Measurements from ENCODE around the gene XNDC1N. TPM values are rescaled to one million over a fixed set of nuclear protein-coding genes. Genes with fewer than 3 reads are reported as not detected.

The XNDC1N gene
- total and polyA plus RNA-seq, 2 of the 13 experiments (the other 11 are each of a cell fraction or from before 2014, with no cell fraction given): 3.4 to 7.5 TPM

- no peaks in the 10 kb centered on the region for H3K9me3 ChIP-seq (ENCODE audit: low read length)
- TF ChIP-seq DNMT1 (CRISPR knock-in tag; IDR thresholded peaks at IDR 0.05): no peak
- no peak for TF ChIP-seq FOSL2 (CRISPR knock-in tag; IDR thresholded peaks at IDR 0.05)
- TF ChIP-seq ZNF800 (CRISPR knock-in tag; IDR thresholded peaks at IDR 0.05): no peak
- TF ChIP-seq GTF2F1 (IDR thresholded peaks at IDR 0.05; ENCODE audit: low read length): no peak
- TF ChIP-seq SKI (IDR thresholded peaks at IDR 0.05; ENCODE audit: partially characterized antibody): no peak
- TF ChIP-seq GABPB1 (CRISPR knock-in tag; IDR thresholded peaks at IDR 0.05): no peak
- WGBS (ENCODE audit: low lambda C conversion rate): 94% methylated on average over 1 of the region's 1 CpG
- BruUV-seq (replicated peaks): no TSS peak
- no peak overlapping the region for H3K4me2 ChIP-seq (ENCODE audit: low read depth, low read length)
- H3K36me3 ChIP-seq (replicated peaks in 1 of 2; ENCODE audit: control insufficient read depth in 1 of 2, insufficient read depth in 2 of 2, low read length in 2 of 2): peaks cover 3 to 13% of the 10 kb centered on the region in 2 experiments; a peak in 4 of 5 replicates
- no peak overlapping the region for H3K9ac ChIP-seq (ENCODE audit: insufficient read depth, low read depth, low read length)
- FAIRE-seq (no peak), DNase-seq (ENCODE audit: low spot score) (no peak), ATAC-seq (no peak)
- H3K27me3 ChIP-seq (ENCODE audit: control insufficient read depth in 1 of 2, insufficient read depth in 2 of 2, low read length in 2 of 2): no peaks in the 10 kb centered on the region
- peaks cover 31% of the 10 kb centered on the region for H3K4me1 ChIP-seq (ENCODE audit: insufficient read depth, low read length)
- H3K4me3 ChIP-seq (replicated peaks in 1 of 3; ENCODE audit: insufficient read depth in 1 of 3, low read depth in 2 of 3, low read length in 3 of 3): no peak overlapping the region
- peaks cover 85% of the 10 kb centered on the region for H3K79me2 ChIP-seq (ENCODE audit: insufficient read depth, low read length)
- intact Hi-C loops (cut with micrococcal nuclease; ENCODE audit: unreplicated experiment) (no loop called here), in situ Hi-C loops (cut with HindIII; ENCODE audit: extremely low pct_ligation_motif_present, low pct_unique_long_range_greater_than_20kb) (no loop called here)
- H3K27ac ChIP-seq (ENCODE audit: extremely low read length, insufficient read depth, low read length): no peak overlapping the region
- peaks cover 4% of the 10 kb centered on the region; the same call in 1 of the 2 replicates for H4K20me1 ChIP-seq (ENCODE audit: insufficient read depth, low read length)
- ChIA-PET CTCF (ENCODE audit: low intra/inter-chr PET ratio, low total read pairs) (no interaction called here), POLR2A (interaction anchor here (1.2 to 1.7 kb wide), 2 partner anchors 9 to 11 kb away, joined by 3 to 4 read pairs; partner anchors contain the start of genes RNF121 and XNDC1N)
- no peak overlapping the region for H2AFZ ChIP-seq (ENCODE audit: low read length)
Measured at GRCh38 chr11:71937826-71938225, 9.4 kb upstream of the XNDC1N start.

DNA sequence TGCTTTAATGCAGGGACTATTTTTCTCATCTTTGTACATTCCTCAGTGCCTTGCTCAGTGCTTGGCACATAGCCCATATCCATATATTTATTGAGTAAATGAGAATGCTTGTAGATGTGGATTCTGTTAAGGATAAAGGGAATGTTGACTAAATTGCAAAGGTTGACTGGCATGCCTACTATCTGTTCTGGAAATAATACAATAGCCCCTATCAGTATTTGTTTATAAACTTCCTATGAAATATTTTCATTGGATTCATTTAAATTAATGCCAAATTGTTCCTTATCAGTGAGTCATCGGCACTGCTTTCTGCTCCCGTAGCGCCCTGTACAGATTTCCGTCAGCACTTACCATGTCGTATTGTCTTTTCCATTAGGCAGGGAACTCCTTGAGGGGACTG, 8.4 kb upstream of the XNDC1N start:
- H3K4me1 ChIP-seq (ENCODE audit: insufficient read depth, low read length): peaks cover 41% of the 10 kb centered on the region
- no peak overlapping the region for H3K4me2 ChIP-seq (ENCODE audit: low read depth, low read length)
- FAIRE-seq (no peak), ATAC-seq (no peak), DNase-seq (ENCODE audit: low spot score) (no peak)
- H3K27me3 ChIP-seq (ENCODE audit: control insufficient read depth in 1 of 2, insufficient read depth in 2 of 2, low read length in 2 of 2): no peaks in the 10 kb centered on the region
- WGBS (ENCODE audit: low lambda C conversion rate): 76% methylated on average over 5 of the region's 5 CpGs
- no TSS peak for BruUV-seq (replicated peaks)
- ChIA-PET CTCF (ENCODE audit: low intra/inter-chr PET ratio, low total read pairs) (no interaction called here), POLR2A (no interaction called here)
- H3K36me3 ChIP-seq (replicated peaks in 1 of 2; ENCODE audit: control insufficient read depth in 1 of 2, insufficient read depth in 2 of 2, low read length in 2 of 2): peaks cover 3 to 13% of the 10 kb centered on the region in 2 experiments; a peak in 4 of 5 replicates
- no peak for TF ChIP-seq ZNF230 (CRISPR knock-in tag; IDR thresholded peaks at IDR 0.05)
- no peak for TF ChIP-seq THYN1 (CRISPR knock-in tag; IDR thresholded peaks at IDR 0.05; ENCODE audit: borderline replicate concordance, low read depth)
- TF ChIP-seq, protein P1, sequence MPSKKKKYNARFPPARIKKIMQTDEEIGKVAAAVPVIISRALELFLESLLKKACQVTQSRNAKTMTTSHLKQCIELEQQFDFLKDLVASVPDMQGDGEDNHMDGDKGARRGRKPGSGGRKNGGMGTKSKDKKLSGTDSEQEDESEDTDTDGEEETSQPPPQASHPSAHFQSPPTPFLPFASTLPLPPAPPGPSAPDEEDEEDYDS (CRISPR knock-in tag; IDR thresholded peaks at IDR 0.05): no peak
- TF ChIP-seq KLF6 (CRISPR knock-in tag; IDR thresholded peaks at IDR 0.05): no peak
- no peak for TF ChIP-seq ZKSCAN8 (CRISPR knock-in tag; IDR thresholded peaks at IDR 0.05; ENCODE audit: borderline replicate concordance)
- TF ChIP-seq RFX1 (IDR thresholded peaks at IDR 0.05): no peak
- TF ChIP-seq ASH2L (IDR thresholded peaks at IDR 0.05; ENCODE audit: insufficient read length, low read depth, low read length): no peak
- TF ChIP-seq SOX6 (IDR thresholded peaks at IDR 0.05): no peak
- TF ChIP-seq SOX6 (CRISPR knock-in tag; IDR thresholded peaks at IDR 0.05): no peak
- no peak for TF ChIP-seq GLI4 (CRISPR knock-in tag; IDR thresholded peaks at IDR 0.05; ENCODE audit: borderline replicate concordance)
- TF ChIP-seq LCORL (IDR thresholded peaks at IDR 0.05): no peak
- TF ChIP-seq LCORL (CRISPR knock-in tag; IDR thresholded peaks at IDR 0.05): no peak
- TF ChIP-seq ZNF678 (CRISPR knock-in tag; IDR thresholded peaks at IDR 0.05): no peak
- no peak overlapping the region for H3K27ac ChIP-seq (ENCODE audit: extremely low read length, insufficient read depth, low read length)
- intact Hi-C loops (cut with micrococcal nuclease; ENCODE audit: unreplicated experiment): no loop called here
- no peak overlapping the region for H3K9ac ChIP-seq (ENCODE audit: insufficient read depth, low read depth, low read length)
- H2AFZ ChIP-seq (ENCODE audit: low read length): no peak overlapping the region
- no peaks in the 10 kb centered on the region for H3K9me3 ChIP-seq (ENCODE audit: low read length)
- H3K79me2 ChIP-seq (ENCODE audit: insufficient read depth, low read length): peaks cover 91% of the 10 kb centered on the region
- in situ Hi-C loops (cut with HindIII; ENCODE audit: extremely low pct_ligation_motif_present, low pct_unique_long_range_greater_than_20kb): no loop called here
- H4K20me1 ChIP-seq (ENCODE audit: insufficient read depth, low read length): peaks cover 6% of the 10 kb centered on the region; the same call in 1 of the 2 replicates
- no peak overlapping the region for H3K4me3 ChIP-seq (replicated peaks in 1 of 3; ENCODE audit: insufficient read depth in 1 of 3, low read depth in 2 of 3, low read length in 3 of 3)
